Endothelial cell of umbilical vein (primary cell): ENCODE results near the gene GORASP1. TPM values are rescaled to one million over a fixed set of nuclear protein-coding genes. Genes with fewer than 3 reads are reported as not detected.

ENCODE experiments used
- BruUV-seq: library from RNA; stranded (reverse); fragments of 400-500 nt; replicated peaks from 2 replicates; lab custom pipeline; 2021; lab: Mats Ljungman, UMichigan
- CTCF ChIA-PET: fragments of 300-600, 350-600 bp; sonication (Branson Sonifier 250); formaldehyde crosslinking; loops from one replicate; lab custom pipeline; 2021; ENCODE audit warnings: antibody characterized with exemption, inconsistent platforms; lab: Charles Lee
- POLR2A ChIA-PET: fragments of 300-600, 350-600 bp; sonication (Branson Sonifier 250); formaldehyde crosslinking; loops from one replicate; lab custom pipeline; 2021; ENCODE audit warnings: antibody characterized with exemption, inconsistent platforms; lab: Charles Lee
- DNase-seq: peaks from one replicate; pipeline ENCODE4 v3.0.0-alpha.2; 2011; ENCODE audit warnings: low read depth, low spot score
- FAIRE-seq: peaks from 2 replicates; lab custom pipeline; 2011; peaks lifted over from hg19 to GRCh38; lab: Jason Lieb, UNC
- H2AFZ ChIP-seq: 2 replicates; pipeline ENCODE4 v1.6.0; 2012; ENCODE audit warnings: low read depth, low read length, control low read depth, inconsistent platforms
- H3K27ac ChIP-seq: 2 replicates; pipeline ENCODE4 v1.5.1; 2011; ENCODE audit warnings: low read depth, mild to moderate bottlenecking, control low read depth, low read length, moderate library complexity; ENCODE audit not compliant: insufficient read depth
- H3K27me3 ChIP-seq, 2 experiments: 2 replicates each; pipeline versions ENCODE4 v1.6.0 to v1.6.1; 2011; ENCODE audit warnings: low read length in 2 of 2, mixed read lengths in 1 of 2; ENCODE audit not compliant: control insufficient read depth in 2 of 2, insufficient read depth in 2 of 2
- H3K36me3 ChIP-seq, 2 experiments: 2 replicates in 1 of 2; 3 replicates in 1 of 2; pipeline ENCODE4 v1.5.1; 2011; ENCODE audit warnings: low read length in 2 of 2, mild to moderate bottlenecking in 1 of 2, moderate library complexity in 1 of 2; ENCODE audit not compliant: control insufficient read depth in 2 of 2, insufficient read depth in 2 of 2; ENCODE audit errors: extremely low read depth in 1 of 2
- H3K4me1 ChIP-seq: 3 replicates; pipeline ENCODE4 v1.5.1; 2011; ENCODE audit warnings: mild to moderate bottlenecking, low read length; ENCODE audit not compliant: control insufficient read depth, insufficient read depth; ENCODE audit errors: extremely low read depth
- H3K4me2 ChIP-seq: 2 replicates; pipeline ENCODE4 v1.6.1; 2011; ENCODE audit warnings: low read length, control low read depth, mixed read lengths; ENCODE audit not compliant: insufficient read depth
- H3K4me3 ChIP-seq, 3 experiments: fragments of 200-600 bp in 1 of 3; sonication (generic), shearing (Covaris generic) in 1 of 3; replicated peaks in 1 of 3; 2 replicates each; pipeline ENCODE4 v1.5.1; 2011 to 2016; ENCODE audit warnings: control low read depth in 3 of 3, low read length in 3 of 3, mild to moderate bottlenecking in 2 of 3, inconsistent platforms in 1 of 3, low read depth in 1 of 3, moderate library complexity in 1 of 3; ENCODE audit not compliant: insufficient read depth in 1 of 3
- H3K79me2 ChIP-seq: 2 replicates; pipeline ENCODE4 v1.6.0; 2012; ENCODE audit warnings: low read length, inconsistent platforms; ENCODE audit not compliant: control insufficient read depth, insufficient read depth
- H3K9ac ChIP-seq: replicated peaks from 2 replicates; pipeline ENCODE3; 2011; ENCODE audit warnings: low read length, control low read depth; ENCODE audit not compliant: insufficient read depth; ENCODE audit errors: extremely low read depth
- H3K9me1 ChIP-seq: replicated peaks from 3 replicates; pipeline ENCODE4 v1.6.0; 2011; ENCODE audit warnings: mild to moderate bottlenecking, low read length; ENCODE audit not compliant: control insufficient read depth, insufficient read depth; ENCODE audit errors: extremely low read depth
- H3K9me3 ChIP-seq: replicated peaks from 2 replicates; pipeline ENCODE4 v1.5.1; 2012; ENCODE audit warnings: low read length, inconsistent platforms; ENCODE audit not compliant: control insufficient read depth, insufficient read depth
- H4K20me1 ChIP-seq: replicated peaks from 2 replicates; pipeline ENCODE3; 2011; ENCODE audit warnings: mild to moderate bottlenecking, low read length; ENCODE audit not compliant: control insufficient read depth, insufficient read depth; ENCODE audit errors: extremely low read depth
- CTCF ChIP-seq, 2 donors: IDR thresholded peaks; 1 replicate in 1 of 2; 2 replicates in 1 of 2; pipeline ENCODE4 v1.5.1; 2011; ENCODE audit warnings: low read length in 2 of 2, mild to moderate bottlenecking in 2 of 2, moderate library complexity in 2 of 2, control low read depth in 1 of 2, inconsistent platforms in 1 of 2, low read depth in 1 of 2; ENCODE audit not compliant: insufficient read depth in 1 of 2; ENCODE audit errors: extremely low read depth in 1 of 2
- EZH2 ChIP-seq: IDR thresholded peaks from 2 replicates; pipeline ENCODE4 v1.6.1; 2012; ENCODE audit warnings: borderline replicate concordance, low read depth, mild to moderate bottlenecking, moderate library complexity, low read length, inconsistent platforms; ENCODE audit not compliant: severe bottlenecking
- FOS ChIP-seq: IDR thresholded peaks from 2 replicates; pipeline ENCODE4 v1.6.1; 2011; ENCODE audit warnings: mild to moderate bottlenecking, low read length, moderate library complexity, borderline replicate concordance; ENCODE audit not compliant: insufficient read depth
- GATA2 ChIP-seq: IDR thresholded peaks from 2 replicates; pipeline ENCODE4 v1.7.0; 2011; ENCODE audit warnings: low read depth, mild to moderate bottlenecking, moderate library complexity, mixed read lengths, low read length; ENCODE audit not compliant: insufficient read length, insufficient read depth
- JUN ChIP-seq: IDR thresholded peaks from 2 replicates; pipeline ENCODE4 v1.6.1; 2011; ENCODE audit warnings: borderline replicate concordance, low read depth; ENCODE audit not compliant: insufficient read length, insufficient read depth
- MAX ChIP-seq: IDR thresholded peaks from 2 replicates; pipeline ENCODE4 v1.6.1; 2011; ENCODE audit not compliant: insufficient read depth, insufficient read length
- MYC ChIP-seq: IDR thresholded peaks from one replicate; pipeline ENCODE4 v1.6.1; 2011; ENCODE audit warnings: mild to moderate bottlenecking, low read depth, low read length
- POLR2A ChIP-seq: IDR thresholded peaks from 2 replicates; pipeline ENCODE4 v1.6.1; 2012; ENCODE audit warnings: low read depth, mild to moderate bottlenecking, control low read depth, low read length
- POLR2AphosphoS5 ChIP-seq: IDR thresholded peaks from 2 replicates; pipeline ENCODE4 v1.6.1; 2012; ENCODE audit warnings: low read depth, mild to moderate bottlenecking, control low read depth, low read length, moderate library complexity; ENCODE audit not compliant: insufficient read depth
- dilution Hi-C: fragments of 300-500 bp; cut with MboI; formaldehyde crosslinking; loops from one replicate; pipeline ENCODE4 v1.15.0; 2019; ENCODE audit warnings: low sequenced_read_pairs; ENCODE audit not compliant: extremely low pct_ligation_motif_present
- intact Hi-C: fragments of 100-400 bp; cut with micrococcal nuclease; formaldehyde crosslinking; loops from one replicate; pipeline ENCODE4 v1.10.0; 2022
- polyA plus RNA-seq, 4 experiments: library from polyadenylated mRNA; depleted of rRNA in 3 of 4; stranded (reverse) in 3 of 4; unstranded in 1 of 4; fragments of >200 nt; gene quantifications; 2 replicates each; pipeline versions ENCODE4 v1.2.1 to v1.2.3, GENCODE V29; 2011 to 2012; ENCODE audit warnings: missing spikeins in 1 of 4
- total RNA-seq: library from RNA; stranded (reverse); gene quantifications from 2 replicates; pipeline ENCODE4 v1.2.3, GENCODE V29; 2021

The GORASP1 gene
- total and polyA plus RNA-seq, 2 donors (not counting 3 experiments of a cell fraction or from before 2014, with no cell fraction given), result 62.5 to 68.0 TPM

GRCh38 chr3:39121621-39122020 lies 14.2 kb upstream of the GORASP1 start:
- H3K4me3 ChIP-seq, result no peak overlapping the region
- no peaks in the 10 kb centered on the region for H3K9me1 ChIP-seq
- DNase-seq, result no peak
- no peak overlapping the region for H3K4me2 ChIP-seq
- peaks cover 10% of the 10 kb centered on the region for H3K4me1 ChIP-seq
- H3K36me3 ChIP-seq, result no peaks in the 10 kb centered on the region
- H3K79me2 ChIP-seq, result no peaks in the 10 kb centered on the region
- intact Hi-C loops, result no loop called here
- no peak overlapping the region for H2AFZ ChIP-seq
- H3K27me3 ChIP-seq, result no peaks in the 10 kb centered on the region
- CTCF ChIA-PET, result interaction anchor here (11.3 kb wide), 1 partner anchor 166 kb away, joined by 449 read pairs; no protein-coding TSS in a partner anchor
- H4K20me1 ChIP-seq, result no peaks in the 10 kb centered on the region
- no TSS peak for BruUV-seq
- POLR2A ChIA-PET, result no interaction called here
- FAIRE-seq, result no peak
- H3K27ac ChIP-seq, result no peak overlapping the region
- dilution Hi-C loops, result no loop called here
- no peaks in the 10 kb centered on the region for H3K9me3 ChIP-seq
- no peak overlapping the region for H3K9ac ChIP-seq
- TF ChIP-seq MYC, result no peak
- no peak for TF ChIP-seq POLR2AphosphoS5
- TF ChIP-seq POLR2A, result no peak
- no peak for TF ChIP-seq JUN
- no peak for TF ChIP-seq CTCF (IDR thresholded peaks at IDR 0.05; ENCODE audit: extremely low read depth in 1 of 2, insufficient read depth in 1 of 2, low read depth in 1 of 2, low read length in 2 of 2)
- TF ChIP-seq FOS, result no peak
- no peak for TF ChIP-seq MAX
- TF ChIP-seq EZH2, result no peak
- TF ChIP-seq GATA2, result no peak
